Posterior vena cava (tissue), 2 donors: Measurements from ENCODE around the gene FAF1. TPM values are rescaled to one million over a fixed set of nuclear protein-coding genes. Genes with fewer than 3 reads are reported as not detected.
"Not testable (repeated sequence)": the region's sequence is repeated elsewhere in the genome, so short reads cannot be mapped to it uniquely, and the experiment has no call there.

Source experiments
- DNase-seq: peaks from one replicate; pipeline ENCODE4 v3.0.0-alpha.2; 2020; ENCODE audit warnings: low spot score
- intact Hi-C, 2 donors: fragments of 100-400 bp; cut with DNase I; formaldehyde crosslinking; loops; one replicate each; pipeline versions ENCODE4 v1.14.1 to v1.14.2; 2022 to 2023
- total RNA-seq, 2 donors: library from RNA; stranded (reverse); fragmentation: NEBNext Ultra II Directional; extraction: Animal tissue kit (Norgen Biotek cat#: 25700); gene quantifications; one replicate each; pipeline ENCODE4 v1.2.1, GENCODE V29; 2021
- donor health status: DM: yes; HTN: yes; CAD: no.
- donor health status: DM: yes; HTN: yes; CAD: no.

Gene FAF1
- total RNA-seq, 2 donors from 2014 or later, result 55.3 to 64.2 TPM

DNA sequence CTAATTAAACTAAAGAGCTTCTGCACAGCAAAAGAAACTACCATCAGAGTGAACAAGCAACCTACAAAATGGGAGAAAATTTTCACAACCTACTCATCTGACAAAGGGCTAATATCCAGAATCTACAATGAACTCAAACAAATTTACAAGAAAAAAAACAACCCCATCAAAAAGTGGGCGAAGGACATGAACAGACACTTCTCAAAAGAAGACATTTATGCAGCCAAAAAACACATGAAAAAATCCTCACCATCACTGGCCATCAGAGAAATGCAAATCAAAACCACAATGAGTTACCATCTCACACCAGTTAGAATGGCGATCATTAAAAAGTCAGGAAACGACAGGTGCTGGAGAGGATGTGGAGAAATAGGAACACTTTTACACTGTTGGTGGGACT is 95.2 kb downstream of the FAF1 start:
- DNase-seq, intact Hi-C loops: not testable (repeated sequence)

DNA sequence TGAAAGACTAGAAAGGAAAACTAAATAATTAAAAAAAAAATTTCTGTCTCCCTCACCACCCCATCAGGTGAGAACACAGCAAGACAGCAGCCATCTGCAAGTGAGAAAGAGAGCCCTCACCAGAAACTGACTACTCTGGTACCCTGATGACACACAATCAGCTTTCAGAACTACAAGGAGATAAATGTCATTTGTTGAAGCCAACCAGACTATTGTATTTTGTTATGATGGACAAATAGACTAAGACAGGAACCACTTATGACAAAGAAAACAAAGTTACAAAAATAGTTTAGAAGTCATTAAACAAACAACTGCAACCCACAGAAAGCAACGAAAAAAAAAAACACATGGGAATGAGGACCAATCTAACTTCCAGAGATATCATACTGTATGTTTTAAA is 98.3 kb downstream of the FAF1 start:
- intact Hi-C loops, result no loop called here
- DNase-seq, result no peak

DNA sequence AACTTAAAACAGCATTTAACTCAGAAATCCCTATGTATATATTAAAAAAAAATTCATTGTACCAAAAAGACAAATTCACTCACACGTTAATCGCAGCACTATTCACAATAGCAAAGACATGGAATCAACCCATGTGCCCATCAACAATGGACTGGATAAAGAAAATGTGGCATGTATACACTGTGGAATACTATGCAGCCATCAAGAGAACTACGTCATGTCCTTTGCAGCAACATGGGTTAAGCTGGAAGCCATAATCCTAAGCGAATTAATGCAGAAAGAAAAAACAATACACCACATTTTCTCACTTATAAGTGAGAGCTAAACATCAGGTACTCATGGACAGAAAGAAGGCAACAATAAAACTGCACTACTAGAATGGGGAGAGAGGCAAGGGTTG is 99.4 kb downstream of the FAF1 start:
- intact Hi-C loops, result no loop called here
- DNase-seq, result no peak

DNA sequence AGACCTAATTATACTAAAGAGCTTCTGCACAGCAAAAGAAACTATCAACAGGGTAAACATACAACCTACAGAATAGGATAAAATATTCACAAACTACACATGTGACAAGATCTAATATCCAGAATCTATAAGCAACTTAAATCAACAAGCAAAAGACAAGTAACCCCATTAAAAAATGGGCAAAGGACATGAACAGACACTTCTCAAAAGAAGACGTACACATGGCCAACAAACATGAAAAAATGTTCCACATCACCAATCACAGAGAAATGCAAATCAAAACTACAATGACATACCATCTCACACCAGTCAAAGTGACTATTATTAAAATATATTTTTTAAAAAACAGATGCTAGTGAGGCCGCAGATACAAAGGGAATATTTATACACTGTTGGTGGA is 99.8 kb downstream of the FAF1 start:
- intact Hi-C loops, result no loop called here
- no peak for DNase-seq

DNA sequence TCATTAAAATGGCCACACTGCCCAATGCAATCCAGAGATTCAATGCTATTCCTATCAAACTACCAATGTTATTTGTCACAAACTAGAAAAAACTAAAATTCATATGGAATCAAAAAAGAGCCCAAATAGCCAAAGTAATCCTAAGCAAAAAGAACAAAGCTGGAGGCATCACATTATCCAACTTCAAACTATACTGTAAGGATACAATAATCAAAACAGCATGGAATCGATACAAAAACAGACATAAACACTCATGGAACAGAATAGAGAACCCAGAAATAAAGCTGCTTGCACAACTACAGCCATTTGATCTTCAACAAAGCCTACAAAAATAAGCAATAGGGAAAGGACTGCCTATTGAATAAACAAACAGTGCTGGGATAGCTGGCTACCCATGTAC is 100.4 kb downstream of the FAF1 start:
- no peak for DNase-seq
- intact Hi-C loops, result no loop called here

DNA sequence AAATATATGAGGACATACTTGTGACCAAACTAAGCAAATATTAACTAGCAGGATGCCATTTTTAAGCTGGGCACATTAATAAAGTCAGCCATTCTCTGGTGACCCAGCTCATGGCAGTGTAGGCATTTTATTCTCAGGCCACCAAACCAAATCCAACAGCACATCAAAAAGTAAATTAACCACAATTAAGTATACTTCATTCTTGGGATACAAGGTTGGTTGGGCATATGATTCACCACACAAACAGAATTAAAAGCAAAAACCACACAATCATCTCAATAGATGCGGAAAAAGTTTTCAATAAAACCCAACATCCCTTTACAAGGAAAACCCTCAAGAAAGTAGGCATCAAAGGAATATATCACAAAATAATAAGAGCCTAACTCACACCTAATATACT is 101.3 kb downstream of the FAF1 start:
- intact Hi-C loops, result no loop called here
- DNase-seq, result no peak

DNA sequence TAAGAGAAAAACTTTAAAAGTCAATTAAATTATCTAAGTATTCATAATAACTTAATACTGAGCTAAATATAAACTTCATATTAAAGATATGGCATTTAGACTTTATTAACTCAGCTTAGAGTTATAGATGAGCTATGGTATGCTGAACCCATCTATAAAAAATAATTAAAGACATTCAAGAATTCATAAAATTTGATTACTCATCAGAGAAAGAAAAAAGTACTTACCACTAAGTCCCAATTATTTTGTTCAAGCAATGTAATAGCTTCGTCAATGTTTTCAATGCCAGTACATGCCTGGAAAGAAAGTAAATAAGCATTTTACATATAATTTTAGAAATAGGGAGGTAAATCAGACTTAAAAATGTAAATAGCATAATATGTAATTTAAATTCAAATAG is 102.4 kb downstream of the FAF1 start:
- no peak for DNase-seq
- intact Hi-C loops, result no loop called here

DNA sequence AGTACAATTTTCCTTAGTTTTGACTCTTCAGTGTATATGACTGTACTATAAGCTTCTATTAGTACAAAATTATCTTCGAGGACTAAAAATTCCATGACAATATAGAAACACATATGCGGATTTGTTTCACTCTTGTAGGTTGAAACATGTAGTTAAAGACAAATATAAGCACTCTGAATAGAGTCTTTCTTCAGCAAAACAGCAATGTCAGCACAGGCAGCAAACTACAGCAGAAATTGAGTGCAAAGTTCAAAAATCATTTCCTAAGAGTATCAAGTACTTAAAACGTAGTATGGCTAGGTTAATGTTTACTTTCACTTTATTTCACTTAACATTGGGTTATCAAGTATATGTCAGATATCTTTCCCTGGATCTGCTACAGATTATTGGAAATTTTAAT is 106.7 kb downstream of the FAF1 start:
- DNase-seq, result no peak
- intact Hi-C loops, result no loop called here

DNA sequence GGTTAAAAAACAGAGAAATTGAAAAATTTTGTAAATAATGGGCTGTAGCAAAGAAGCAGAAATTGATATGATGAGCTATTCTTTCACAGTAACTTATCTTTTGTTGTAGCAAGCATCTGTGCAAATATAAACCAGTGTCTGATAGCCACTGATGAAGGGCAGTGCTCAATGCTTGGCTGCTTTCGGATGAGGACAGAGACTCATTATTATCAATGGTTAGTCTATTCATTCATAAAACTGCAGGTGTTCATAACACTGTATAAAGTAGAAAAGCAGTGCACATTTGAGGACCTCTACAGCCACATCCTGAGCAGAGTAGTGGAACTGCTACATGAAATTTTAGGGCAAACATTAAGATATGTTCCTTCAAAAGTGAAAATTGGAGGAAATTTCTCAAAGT is 107.2 kb downstream of the FAF1 start:
- intact Hi-C loops, result no loop called here
- DNase-seq, result no peak

DNA sequence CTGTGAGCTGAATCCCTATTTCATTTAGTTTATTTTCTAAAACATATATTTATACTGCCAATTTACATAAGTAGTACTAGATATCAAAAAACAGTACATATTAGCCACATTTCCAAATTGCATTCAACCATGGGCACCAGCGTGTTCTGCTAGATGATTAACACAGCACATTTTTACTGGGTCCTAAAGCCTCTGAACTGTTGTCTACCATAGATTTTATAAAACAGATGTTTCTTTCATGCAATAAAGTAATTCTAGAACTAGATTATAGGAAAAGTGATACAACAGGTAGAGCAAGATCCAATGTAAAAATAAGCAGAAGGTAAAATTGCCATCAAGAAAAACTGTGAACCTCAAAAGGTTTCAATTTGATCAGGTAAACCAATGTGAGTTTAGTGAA is 108.6 kb downstream of the FAF1 start:
- DNase-seq, result no peak
- intact Hi-C loops, result no loop called here

DNA sequence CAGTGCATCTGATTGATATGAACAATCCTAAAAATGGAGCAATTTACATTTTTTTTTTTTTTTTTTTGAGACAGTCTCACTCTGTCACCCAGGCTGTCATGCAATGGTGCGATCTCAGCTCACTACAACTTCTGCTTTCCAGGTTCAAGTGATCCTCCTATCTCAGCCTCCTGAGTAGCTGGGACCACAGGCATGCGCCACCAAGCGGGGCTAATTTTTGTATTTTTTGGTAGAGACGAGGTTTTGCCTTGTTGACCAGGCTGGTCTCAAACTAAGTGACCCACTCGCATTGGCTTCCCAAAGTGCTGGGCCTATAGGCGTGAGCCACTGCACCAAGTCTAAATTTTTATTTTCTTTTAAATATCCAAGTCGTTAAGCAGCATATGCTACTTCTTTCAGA is 109.0 kb downstream of the FAF1 start:
- intact Hi-C loops, result no loop called here

DNA sequence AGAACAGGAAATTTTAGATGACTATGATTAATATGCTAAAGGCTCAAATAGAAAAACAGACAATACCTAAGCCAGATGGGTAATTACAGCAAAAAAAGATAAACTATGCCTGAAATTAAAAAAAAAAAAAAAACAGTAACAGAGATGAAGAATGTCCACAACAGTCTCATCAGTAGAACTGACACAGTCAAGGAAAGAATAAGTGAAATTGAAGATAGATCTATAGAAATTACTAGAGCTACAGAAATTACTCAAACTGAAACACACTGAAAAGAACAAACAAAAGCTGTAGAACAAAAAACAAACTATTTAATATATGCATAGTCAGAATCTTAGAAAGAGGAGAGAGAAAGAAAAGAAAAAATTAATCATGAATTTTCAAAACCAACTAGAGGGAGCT is 112.8 kb downstream of the FAF1 start:
- intact Hi-C loops, result no loop called here
- DNase-seq, result no peak

More for the DNA sequence above, 109.0 kb downstream of the FAF1 start:
- no peak for DNase-seq

DNA sequence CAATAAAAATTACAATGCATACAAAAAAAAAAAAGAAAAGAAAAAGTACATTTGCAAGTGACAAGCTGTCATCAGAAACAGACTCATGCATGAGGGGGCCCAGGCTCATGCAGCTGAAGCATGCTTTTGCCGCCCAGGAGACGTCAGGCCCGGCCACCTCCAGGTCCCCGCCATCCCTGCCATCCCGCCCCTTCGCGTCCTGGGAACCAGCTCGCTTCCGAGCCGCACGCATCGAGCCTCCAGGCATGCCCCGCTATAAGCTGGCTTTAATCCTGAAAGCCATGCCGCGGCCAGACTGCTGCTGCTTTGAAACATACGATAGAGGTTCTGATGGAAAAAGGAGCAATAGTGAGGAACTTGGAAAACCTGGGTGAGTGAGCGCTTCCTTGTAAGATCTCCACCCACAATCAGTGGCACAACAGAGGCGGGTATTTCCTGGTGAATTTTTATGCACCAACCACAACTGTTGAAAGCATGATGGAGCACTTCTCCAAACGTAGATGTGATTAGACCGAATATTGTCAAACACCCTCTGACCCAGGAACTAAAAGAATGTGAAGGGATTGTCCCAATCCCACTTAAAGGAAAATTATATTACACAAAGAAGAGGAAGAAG is 113.7 kb downstream of the FAF1 start:
- DNase-seq, result peak; percentile 81
- intact Hi-C loops, result no loop called here

DNA sequence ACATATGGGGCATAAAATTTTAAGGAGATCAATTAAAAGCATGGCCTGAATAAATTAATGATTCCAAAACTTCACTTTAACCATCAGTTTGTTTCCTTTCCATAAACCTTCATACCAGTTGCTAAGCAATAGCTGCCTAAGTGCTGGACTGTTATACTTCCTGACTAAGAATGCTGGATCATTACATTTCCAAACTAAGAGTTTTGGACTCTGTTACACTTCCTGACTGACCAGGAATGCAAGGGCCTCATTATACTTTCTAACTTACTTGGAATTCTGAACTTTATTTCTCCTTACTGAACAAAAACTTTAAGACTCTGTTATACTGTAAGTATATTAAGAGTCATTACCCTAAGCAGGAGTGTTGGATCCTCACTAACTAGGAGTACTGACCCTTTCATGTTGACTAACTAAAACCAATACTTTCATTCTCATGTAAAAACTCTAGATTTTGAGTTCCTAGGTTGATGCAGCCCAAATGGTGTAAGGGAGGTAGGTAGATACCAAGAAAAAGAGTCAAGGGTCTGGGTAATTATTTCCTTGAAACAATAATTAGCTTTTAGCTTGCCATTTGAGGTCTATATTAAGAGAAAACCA is 118.2 kb downstream of the FAF1 start:
- intact Hi-C loops, result no loop called here
- no peak for DNase-seq

DNA sequence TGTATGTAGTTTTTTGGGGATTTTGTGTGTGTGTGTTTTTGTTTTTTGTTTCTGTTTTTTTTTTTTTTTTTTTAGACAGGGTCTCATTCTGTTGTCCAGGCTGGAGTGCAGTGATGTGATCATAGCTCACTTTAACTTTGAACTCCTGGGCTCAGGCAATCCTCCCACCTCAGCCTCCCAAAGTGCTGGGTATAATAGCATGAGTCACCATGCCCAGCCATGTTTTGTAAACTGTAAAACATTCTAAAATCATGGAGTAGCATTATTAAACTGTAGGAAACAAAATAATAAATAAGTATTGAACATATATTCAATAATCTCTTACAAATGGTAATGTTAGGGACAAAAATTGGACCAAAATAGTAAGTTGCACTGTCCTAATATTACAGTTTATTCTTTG is 124.0 kb downstream of the FAF1 start:
- intact Hi-C loops, result no loop called here
- no peak for DNase-seq

DNA sequence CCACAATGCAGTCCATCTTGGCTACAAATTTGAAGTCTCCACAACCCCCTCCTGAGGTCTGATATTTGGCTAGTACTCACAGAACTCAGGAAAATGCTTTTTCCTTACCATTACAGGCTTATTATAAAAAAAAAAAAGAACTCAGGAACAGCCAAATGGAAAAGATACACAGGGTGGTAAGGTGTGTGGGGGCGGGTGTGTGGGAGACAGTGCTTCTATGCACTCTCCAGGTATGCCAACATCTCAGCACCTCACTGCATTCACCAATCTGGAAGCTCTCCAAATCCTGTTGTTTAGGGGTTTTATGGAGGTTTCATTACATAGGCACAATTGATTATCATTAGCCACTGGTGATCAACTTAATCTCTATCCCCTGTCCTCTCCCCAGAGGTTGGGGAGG is 126.9 kb downstream of the FAF1 start:
- DNase-seq, result no peak
- intact Hi-C loops, result no loop called here

DNA sequence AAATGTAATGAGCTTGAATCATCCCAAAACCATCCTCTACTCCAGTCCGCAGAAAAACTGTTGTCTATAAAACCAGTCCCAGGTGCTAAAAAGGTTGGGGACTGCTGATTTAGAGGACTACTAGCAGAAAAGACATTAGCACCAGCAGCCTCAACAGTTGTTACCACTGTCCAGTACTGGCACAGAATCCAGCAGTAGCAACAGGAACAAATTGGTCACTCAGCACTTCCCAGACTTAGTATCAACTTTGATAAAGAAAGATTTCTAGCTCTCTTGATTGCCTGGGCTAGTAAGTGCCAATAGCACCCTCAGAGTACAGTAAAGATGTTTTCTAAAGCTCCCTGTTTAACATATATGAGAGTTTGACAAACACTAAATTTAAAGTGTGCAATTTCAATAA is 127.9 kb downstream of the FAF1 start:
- intact Hi-C loops, result no loop called here

DNA sequence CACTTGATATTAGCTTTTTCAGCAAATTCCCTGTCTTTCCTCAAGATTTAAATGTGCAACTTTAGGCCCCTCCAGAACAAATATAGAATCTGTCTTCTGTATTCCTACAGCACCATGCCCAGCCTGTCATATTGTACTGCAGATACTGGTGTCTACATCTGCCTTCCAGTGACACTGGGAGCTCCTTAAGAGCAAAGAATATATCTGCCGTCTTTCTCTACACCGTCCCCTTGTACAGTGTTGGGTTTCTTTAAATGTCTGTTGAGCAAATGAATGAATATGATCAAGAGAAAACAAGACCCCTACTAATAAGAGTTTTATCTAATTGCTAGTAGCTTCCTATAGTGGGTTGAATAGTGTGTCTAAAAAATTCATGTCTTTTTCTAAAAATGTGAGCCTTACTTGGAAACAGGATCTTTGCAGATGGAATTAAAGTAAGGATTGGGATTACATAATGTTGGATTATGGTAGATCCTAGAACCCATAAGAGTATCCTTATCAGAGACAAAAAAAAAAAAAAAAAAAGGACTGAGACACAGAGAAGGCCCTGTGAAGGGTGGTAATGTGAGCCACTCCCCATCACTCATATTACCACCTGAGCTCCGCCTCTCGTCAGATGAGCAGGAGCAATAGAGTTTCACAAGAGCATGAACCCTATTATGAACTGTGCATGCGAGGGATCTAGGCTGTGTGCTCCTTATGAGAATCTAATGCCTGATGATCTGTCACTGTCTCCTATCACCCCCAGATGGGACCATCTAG is 128.6 kb downstream of the FAF1 start:
- DNase-seq, result no peak
- intact Hi-C loops, result no loop called here

More for the DNA sequence above, 127.9 kb downstream of the FAF1 start:
- DNase-seq, result no peak

DNA sequence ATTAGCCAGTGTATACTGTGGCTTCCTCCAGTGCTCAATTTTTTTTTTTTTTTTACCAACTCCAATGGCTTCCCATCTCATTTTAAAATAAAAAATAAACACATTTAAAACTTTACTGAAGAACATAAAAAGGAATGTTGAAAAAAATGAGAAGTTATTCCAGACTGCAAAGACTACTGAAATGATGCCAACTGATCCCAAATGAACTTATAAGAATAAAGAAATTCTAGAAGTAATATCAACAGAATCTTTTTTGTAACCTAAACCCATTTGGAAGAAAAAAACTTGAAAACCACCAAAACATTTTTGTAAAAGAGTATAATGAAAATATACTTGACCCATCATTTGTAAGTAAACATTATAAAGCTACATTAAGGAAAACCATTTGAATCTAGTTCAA is 129.4 kb downstream of the FAF1 start:
- intact Hi-C loops, result no loop called here
- no peak for DNase-seq

DNA sequence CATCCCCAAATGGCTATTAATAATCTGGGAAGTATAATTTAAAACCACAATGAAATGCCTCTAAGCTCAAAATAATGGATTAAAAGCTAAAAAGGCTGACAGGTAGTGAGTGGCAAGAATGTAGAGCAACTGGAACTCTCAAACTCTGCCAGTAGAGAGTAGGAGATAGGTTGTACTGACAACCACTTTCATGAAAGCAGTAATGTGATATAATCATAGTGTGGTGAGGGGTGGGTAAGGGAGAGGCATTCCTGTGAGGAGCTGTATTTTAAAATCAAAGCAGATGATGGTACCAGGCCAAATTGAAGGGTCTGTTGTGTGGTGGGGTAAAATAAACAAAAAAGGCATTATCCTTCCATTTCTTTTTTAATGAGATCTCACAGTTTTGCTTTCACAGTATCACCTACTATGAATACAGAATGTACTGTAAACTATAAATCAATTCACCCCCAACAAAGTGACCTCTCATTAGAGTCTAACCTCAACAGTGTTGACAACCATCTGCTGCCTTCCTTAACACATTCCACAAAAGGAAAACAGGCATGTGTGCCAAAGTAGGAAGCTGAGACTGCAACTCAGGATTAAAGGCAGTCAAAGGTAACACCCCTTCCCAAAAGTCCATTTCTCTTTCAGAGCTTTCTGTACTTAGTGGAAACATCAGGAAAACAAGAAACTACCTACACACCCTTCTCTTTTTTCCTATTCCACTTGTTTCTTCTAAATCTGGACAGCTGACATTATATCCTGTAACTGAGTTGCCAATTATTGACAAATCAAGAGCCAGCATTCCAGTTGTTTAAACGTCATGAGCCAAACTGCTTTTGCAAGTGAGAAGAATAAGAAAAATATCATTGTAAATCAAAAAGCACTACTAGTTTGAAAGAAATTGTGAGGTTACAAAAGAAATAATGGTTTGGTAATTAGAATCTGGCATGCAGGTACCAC is 130.8 kb downstream of the FAF1 start:
- intact Hi-C loops, result no loop called here
- no peak for DNase-seq
